ENCODE measurements around the gene BCL7B. TPM values are rescaled to one million over a fixed set of nuclear protein-coding genes. Genes with fewer than 3 reads are reported as not detected.

BCL7B gene
- total and polyA plus RNA-seq, 2 of the 13 experiments (the other 11 are each of a cell fraction or from before 2014, with no cell fraction given) = 24.3 to 38.2 TPM

- TF ChIP-seq ZNF512 (CRISPR knock-in tag; IDR thresholded peaks at IDR 0.05) (no peak), ZNF552 (CRISPR knock-in tag; IDR thresholded peaks at IDR 0.05; ENCODE audit: borderline replicate concordance) (peak; percentile 95), TFE3 (CRISPR knock-in tag; IDR thresholded peaks at IDR 0.05) (peak; percentile 22; the same call in 1 of the 2 replicates), ZNF343 (CRISPR knock-in tag; IDR thresholded peaks at IDR 0.05) (no peak; the same call in 1 of the 2 replicates), CHD4 (IDR thresholded peaks at IDR 0.05; ENCODE audit: borderline replicate concordance, low read length) (no peak), PHF5A (CRISPR knock-in tag; IDR thresholded peaks at IDR 0.05; ENCODE audit: low read depth, unreplicated experiment) (no peak), SUZ12 (IDR thresholded peaks at IDR 0.05; ENCODE audit: low read depth, low read length) (no peak), ZNF3 (CRISPR knock-in tag; IDR thresholded peaks at IDR 0.05) (0 out of 2 replicates have a peak, but pooled peaks have one; percentile 31), RERE (CRISPR knock-in tag; IDR thresholded peaks at IDR 0.05; ENCODE audit: low read depth) (peak; percentile 41; the same call in 1 of the 2 replicates), ZSCAN9 (CRISPR knock-in tag; IDR thresholded peaks at IDR 0.05; ENCODE audit: borderline replicate concordance) (peak; percentile 62; the same call in 1 of the 2 replicates), CCAR2 (optimal IDR thresholded peaks at IDR 0.05; ENCODE audit: low read depth, low read length) (no peak), NR3C1 (CRISPR knock-in tag; IDR thresholded peaks at IDR 0.05) (no peak), HMGA1 (CRISPR knock-in tag; conservative IDR thresholded peaks at IDR 0.05) (no peak), ZNF839 (CRISPR knock-in tag; IDR thresholded peaks at IDR 0.05; ENCODE audit: borderline replicate concordance) (peak; percentile 83; the same call in 1 of the 2 replicates), ZNF253 (CRISPR knock-in tag; IDR thresholded peaks at IDR 0.05; ENCODE audit: borderline replicate concordance) (peak; percentile 96), ATF2 (CRISPR knock-in tag; IDR thresholded peaks at IDR 0.05) (no peak), ZSCAN31 (CRISPR knock-in tag; IDR thresholded peaks at IDR 0.05; ENCODE audit: low read depth) (peak; percentile 97), NCOA1 (CRISPR knock-in tag; IDR thresholded peaks at IDR 0.05) (peak; percentile 91; the same call in 1 of the 2 replicates), KDM4B (CRISPR knock-in tag; IDR thresholded peaks at IDR 0.05) (no peak; the same call in 1 of the 2 replicates)
Measured at GRCh38 chr7:73557397-73558257, at the start of gene BCL7B (continued).
